ENCODE results near the gene FGGY.

The FGGY gene

GRCh38 chr1:59751801-59752200, 454.9 kb downstream of the FGGY start:
- no peak for FAIRE-seq

- FAIRE-seq, result no peak
These were observed 455.9 kb downstream of the FGGY start for GRCh38 chr1:59752556-59753414.

GRCh38 chr1:59755069-59755685, 458.3 kb downstream of the FGGY start:
- no peak for FAIRE-seq

- FAIRE-seq, result no peak
These were observed 460.4 kb downstream of the FGGY start for GRCh38 chr1:59757197-59757747.

GRCh38 chr1:59759156-59759925, 462.4 kb downstream of the FGGY start:
- FAIRE-seq, result peak; percentile 86

GRCh38 chr1:59761443-59761842, 464.5 kb downstream of the FGGY start:
- no peak for FAIRE-seq

- no peak for FAIRE-seq
These were observed 466.5 kb downstream of the FGGY start for GRCh38 chr1:59763418-59763817.

GRCh38 chr1:59765011-59765730, 468.3 kb downstream of the FGGY start:
- no peak for FAIRE-seq

GRCh38 chr1:59766227-59766855, 469.4 kb downstream of the FGGY start:
- no peak for FAIRE-seq

- no peak for FAIRE-seq
These were observed 470.2 kb downstream of the FGGY start for GRCh38 chr1:59767119-59767518.

GRCh38 chr1:59768792-59769735, 472.2 kb downstream of the FGGY start:
- no peak for FAIRE-seq

GRCh38 chr1:59769736-59770095, 472.8 kb downstream of the FGGY start:
- no peak for FAIRE-seq

- no peak for FAIRE-seq
These were observed 474.5 kb downstream of the FGGY start for GRCh38 chr1:59771361-59771760.

GRCh38 chr1:59775480-59775879, 478.6 kb downstream of the FGGY start:
- FAIRE-seq, result no peak

GRCh38 chr1:59776960-59777852, 480.3 kb downstream of the FGGY start:
- FAIRE-seq, result no peak

- FAIRE-seq, result no peak
These were observed 483.1 kb downstream of the FGGY start for GRCh38 chr1:59779949-59780348.

GRCh38 chr1:59788825-59789224, 491.9 kb downstream of the FGGY start:
- FAIRE-seq, result no peak

GRCh38 chr1:59798600-59798999, 501.7 kb downstream of the FGGY start:
- no peak for FAIRE-seq

- FAIRE-seq, result no peak
These were observed 506.7 kb downstream of the FGGY start for GRCh38 chr1:59803458-59804038.

- no peak for FAIRE-seq
These were observed 507.4 kb downstream of the FGGY start for GRCh38 chr1:59804301-59804700.

Measured in A204.1 (cell line).